Mucosa of rectum (tissue), 2 donors: ENCODE measurements around the gene IL12A.

Source experiments
- H3K27ac ChIP-seq, 2 donors: one replicate each; pipeline ENCODE4 v1.7.0; 2013; ENCODE audit warnings: inconsistent platforms in 2 of 2, low read depth in 2 of 2, low read length in 2 of 2
- H3K27me3 ChIP-seq, 2 donors: one replicate each; pipeline ENCODE4 v1.7.0; 2013; ENCODE audit warnings: low read length in 2 of 2; ENCODE audit not compliant: control insufficient read depth in 2 of 2, insufficient read depth in 2 of 2
- H3K36me3 ChIP-seq, 2 donors: one replicate each; pipeline ENCODE4 v1.7.0; 2013; ENCODE audit warnings: low read length in 2 of 2; ENCODE audit not compliant: control insufficient read depth in 2 of 2, insufficient read depth in 2 of 2
- H3K4me1 ChIP-seq, 2 donors: one replicate each; pipeline ENCODE4 v1.7.0; 2013; ENCODE audit warnings: low read length in 2 of 2, mild to moderate bottlenecking in 1 of 2; ENCODE audit not compliant: control insufficient read depth in 2 of 2, insufficient read depth in 2 of 2
- H3K4me3 ChIP-seq, 2 donors: one replicate each; pipeline ENCODE4 v1.7.0; 2013; ENCODE audit warnings: low read length in 2 of 2
- H3K9ac ChIP-seq, 2 donors: one replicate each; pipeline ENCODE4 v1.7.0; 2013; ENCODE audit warnings: low read length in 2 of 2, low read depth in 1 of 2, mild to moderate bottlenecking in 1 of 2
- H3K9me3 ChIP-seq, 2 donors: one replicate each; pipeline ENCODE4 v1.7.0; 2013; ENCODE audit warnings: low read length in 2 of 2; ENCODE audit not compliant: control insufficient read depth in 2 of 2
- donor health status: healthy.
- donor health status: Normal muscosa, but diverticular disease.

IL12A gene

DNA sequence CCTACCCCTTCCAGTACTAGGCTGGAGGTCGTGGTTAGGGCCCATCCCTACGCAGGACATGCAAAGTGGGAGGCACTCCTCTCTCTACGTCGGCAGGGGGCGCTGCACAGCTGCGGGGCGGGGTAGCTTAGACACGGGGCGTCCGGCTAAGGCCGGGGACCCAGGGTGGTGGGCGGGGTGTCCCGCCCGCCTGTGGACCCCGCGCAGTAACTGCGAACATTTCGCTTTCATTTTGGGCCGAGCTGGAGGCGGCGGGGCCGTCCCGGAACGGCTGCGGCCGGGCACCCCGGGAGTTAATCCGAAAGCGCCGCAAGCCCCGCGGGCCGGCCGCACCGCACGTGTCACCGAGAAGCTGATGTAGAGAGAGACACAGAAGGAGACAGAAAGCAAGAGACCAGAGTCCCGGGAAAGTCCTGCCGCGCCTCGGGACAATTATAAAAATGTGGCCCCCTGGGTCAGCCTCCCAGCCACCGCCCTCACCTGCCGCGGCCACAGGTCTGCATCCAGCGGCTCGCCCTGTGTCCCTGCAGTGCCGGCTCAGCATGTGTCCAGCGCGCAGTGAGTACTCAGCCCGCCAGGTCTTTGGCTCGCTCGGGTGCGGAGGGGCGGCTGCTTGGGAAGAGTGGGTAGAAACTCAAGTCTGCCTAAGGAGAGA lies at the start of gene IL12A:
Gene IL12A (plus strand): TSS at position 219 of the 655 bp plus-strand sequence.
- Histone ChIP-seq H3K36me3 (no peaks in the 10 kb centered on the region), H3K9me3 (no peaks in the 10 kb centered on the region), H3K4me1 (peaks cover 5 to 10% of the 10 kb centered on the region in 2 donors), H3K9ac (peak within 1 kb of the TSS; percentile 54 to 67), H3K27ac (peak within 1 kb of the TSS in 1 of 2 donors; percentile 16), H3K4me3 (peak within 1 kb of the TSS; percentile 70 to 78), H3K27me3 (no peaks in the 10 kb centered on the region)

DNA sequence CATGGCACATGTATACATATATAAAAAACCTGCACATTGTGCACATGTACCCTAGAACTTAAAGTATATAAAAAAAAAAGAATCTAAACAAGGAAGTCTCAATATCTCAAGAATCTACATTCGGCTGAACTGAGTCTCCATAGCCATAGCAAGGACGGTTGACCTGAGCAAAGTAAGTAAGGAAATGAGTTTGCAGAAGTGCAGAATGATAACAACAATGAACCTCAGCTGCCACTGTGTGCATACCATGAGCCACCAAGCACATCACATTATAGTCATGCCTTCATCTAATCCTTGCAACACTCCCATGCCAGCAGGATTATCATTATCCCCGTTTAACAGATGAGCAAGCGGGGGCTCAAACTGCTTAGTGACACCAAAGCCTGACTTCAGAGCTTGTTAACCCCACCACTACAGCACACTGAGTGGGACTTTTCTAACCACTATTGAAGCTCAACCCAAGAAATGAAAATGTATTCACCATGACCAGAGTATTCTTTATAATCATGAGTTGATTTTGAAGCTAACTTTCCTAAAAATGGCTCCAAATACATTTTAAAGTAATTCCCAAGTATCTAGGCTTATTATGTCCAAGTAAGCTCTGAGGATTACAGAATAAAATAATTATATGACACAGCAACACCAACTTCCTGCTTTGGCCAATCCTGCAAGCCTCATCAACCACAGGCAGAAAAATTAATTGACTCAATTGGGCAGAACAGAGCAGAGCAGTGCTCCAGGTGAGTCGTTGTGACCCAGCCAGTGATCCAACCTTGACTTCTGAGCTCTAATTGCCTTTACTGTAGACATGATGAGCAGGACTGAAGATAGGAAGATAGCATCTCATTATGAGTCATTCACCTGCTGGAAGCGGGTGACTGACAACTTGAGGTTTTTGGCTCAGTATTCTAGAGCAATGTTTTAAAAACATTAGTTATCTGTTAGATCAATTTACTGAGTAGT lies 47.3 kb upstream of the IL12A start:
- H3K4me1 ChIP-seq, result no peaks in the 10 kb centered on the region
- no peak overlapping the region for H3K4me3 ChIP-seq
- no peak overlapping the region for H3K27ac ChIP-seq
- no peaks in the 10 kb centered on the region for H3K27me3 ChIP-seq
- no peaks in the 10 kb centered on the region for H3K9me3 ChIP-seq
- H3K36me3 ChIP-seq, result no peaks in the 10 kb centered on the region
- no peak overlapping the region for H3K9ac ChIP-seq

DNA sequence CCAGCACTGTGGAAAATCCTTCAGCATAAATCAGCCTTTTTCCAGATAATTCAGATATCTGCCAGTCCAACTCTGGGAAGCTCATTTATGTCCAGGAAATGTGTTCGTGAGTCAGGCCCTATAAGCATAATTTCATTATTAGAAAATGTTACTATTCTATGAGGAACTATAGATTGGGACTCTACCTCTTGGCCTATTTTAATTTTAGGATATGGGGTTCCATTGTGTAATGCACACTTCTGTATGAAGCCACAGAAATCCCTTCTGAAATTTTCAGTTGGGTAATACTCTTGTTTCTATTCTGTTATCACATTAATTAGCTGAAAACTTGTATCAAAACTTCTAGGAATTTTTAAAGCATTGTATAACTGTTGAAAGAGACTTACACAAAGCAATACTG lies 43.9 kb upstream of the IL12A start:
- Histone ChIP-seq H3K4me1 (no peaks in the 10 kb centered on the region), H3K9me3 (no peaks in the 10 kb centered on the region), H3K27me3 (no peaks in the 10 kb centered on the region), H3K27ac (no peak overlapping the region), H3K9ac (no peak overlapping the region), H3K36me3 (no peaks in the 10 kb centered on the region), H3K4me3 (no peak overlapping the region)

DNA sequence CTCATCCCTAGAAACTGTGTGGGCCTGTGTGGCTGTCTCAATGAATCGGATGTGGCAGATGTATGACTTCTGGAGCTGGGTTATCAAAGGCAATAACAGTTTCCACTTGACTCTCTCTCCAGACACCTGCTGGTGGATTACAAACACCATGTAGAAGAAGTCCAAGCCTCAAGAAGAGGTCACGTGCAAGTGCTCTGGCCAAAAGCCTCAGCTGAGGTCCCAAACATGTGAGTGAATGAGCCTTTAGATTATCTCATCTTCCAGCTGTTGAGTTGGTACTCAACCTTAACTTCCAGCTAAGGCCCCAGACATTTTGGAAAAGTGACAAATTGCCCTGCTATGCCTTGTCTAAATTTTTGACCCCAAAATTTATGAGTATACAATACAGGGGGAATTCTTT lies 42.7 kb upstream of the IL12A start:
- no peak overlapping the region for H3K27ac ChIP-seq

DNA sequence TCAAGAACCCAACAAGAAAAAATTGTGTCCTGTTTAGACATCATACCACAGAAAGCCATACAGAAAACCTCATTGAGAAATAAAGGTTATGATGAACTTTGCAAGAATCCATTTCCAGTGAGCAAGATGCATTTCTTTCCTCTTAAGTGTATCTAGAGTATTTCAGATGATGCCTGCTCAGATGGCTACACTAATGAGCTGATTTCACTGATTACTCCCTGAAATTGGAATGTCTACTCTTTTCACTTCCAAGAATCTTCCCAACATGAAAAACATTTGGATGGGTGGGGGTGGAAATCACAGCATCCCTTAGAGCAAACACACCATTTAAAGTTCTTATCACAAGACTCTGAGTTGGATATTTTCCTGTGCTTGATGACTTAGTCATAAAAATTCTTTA lies 41.4 kb upstream of the IL12A start:
- Histone ChIP-seq H3K36me3 (no peaks in the 10 kb centered on the region), H3K9ac (no peak overlapping the region), H3K27me3 (no peaks in the 10 kb centered on the region), H3K27ac (no peak overlapping the region), H3K4me1 (no peaks in the 10 kb centered on the region), H3K4me3 (no peak overlapping the region), H3K9me3 (no peaks in the 10 kb centered on the region)

More for the DNA sequence above, 42.7 kb upstream of the IL12A start:
- Histone ChIP-seq H3K27me3 (no peaks in the 10 kb centered on the region), H3K9me3 (no peaks in the 10 kb centered on the region), H3K4me1 (no peaks in the 10 kb centered on the region), H3K9ac (no peak overlapping the region), H3K36me3 (no peaks in the 10 kb centered on the region), H3K4me3 (no peak overlapping the region)

DNA sequence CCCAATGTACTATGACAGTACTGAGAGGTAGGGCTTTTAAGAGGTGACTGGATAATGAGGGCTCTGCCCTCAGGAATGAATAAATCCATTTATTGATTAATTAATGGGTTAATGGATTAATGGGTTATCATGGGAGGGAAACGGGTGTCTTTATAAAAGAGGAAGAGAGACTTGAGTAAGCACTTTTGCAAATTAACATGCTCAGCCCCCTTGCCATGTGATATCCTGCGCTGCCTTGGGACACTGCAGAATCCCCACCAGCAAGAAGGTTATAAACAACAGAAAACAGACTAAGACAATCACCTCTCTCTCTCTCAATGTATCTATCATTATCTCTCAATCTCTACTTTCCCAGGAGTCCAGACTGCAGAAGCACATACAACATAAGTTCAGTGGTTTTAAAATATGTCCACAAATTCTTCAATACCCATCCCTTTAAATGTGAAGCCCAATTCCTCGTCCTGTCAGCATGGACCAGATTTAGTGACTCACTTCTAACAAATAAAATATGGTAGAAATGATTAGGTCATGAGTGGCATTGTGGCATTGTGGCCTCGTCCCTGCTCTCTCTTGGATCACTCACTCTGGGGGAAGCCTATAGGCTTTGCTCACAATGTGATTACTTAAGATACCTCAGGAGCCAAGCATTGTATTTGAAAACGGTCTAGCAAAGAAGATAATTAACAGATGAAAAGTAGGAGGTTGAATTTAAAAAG lies 40.0 kb upstream of the IL12A start:
- no peak overlapping the region for H3K4me3 ChIP-seq
- no peak overlapping the region for H3K27ac ChIP-seq
- no peaks in the 10 kb centered on the region for H3K4me1 ChIP-seq
- H3K27me3 ChIP-seq, result no peaks in the 10 kb centered on the region
- H3K9ac ChIP-seq, result no peak overlapping the region
- H3K9me3 ChIP-seq, result no peaks in the 10 kb centered on the region
- no peaks in the 10 kb centered on the region for H3K36me3 ChIP-seq

DNA sequence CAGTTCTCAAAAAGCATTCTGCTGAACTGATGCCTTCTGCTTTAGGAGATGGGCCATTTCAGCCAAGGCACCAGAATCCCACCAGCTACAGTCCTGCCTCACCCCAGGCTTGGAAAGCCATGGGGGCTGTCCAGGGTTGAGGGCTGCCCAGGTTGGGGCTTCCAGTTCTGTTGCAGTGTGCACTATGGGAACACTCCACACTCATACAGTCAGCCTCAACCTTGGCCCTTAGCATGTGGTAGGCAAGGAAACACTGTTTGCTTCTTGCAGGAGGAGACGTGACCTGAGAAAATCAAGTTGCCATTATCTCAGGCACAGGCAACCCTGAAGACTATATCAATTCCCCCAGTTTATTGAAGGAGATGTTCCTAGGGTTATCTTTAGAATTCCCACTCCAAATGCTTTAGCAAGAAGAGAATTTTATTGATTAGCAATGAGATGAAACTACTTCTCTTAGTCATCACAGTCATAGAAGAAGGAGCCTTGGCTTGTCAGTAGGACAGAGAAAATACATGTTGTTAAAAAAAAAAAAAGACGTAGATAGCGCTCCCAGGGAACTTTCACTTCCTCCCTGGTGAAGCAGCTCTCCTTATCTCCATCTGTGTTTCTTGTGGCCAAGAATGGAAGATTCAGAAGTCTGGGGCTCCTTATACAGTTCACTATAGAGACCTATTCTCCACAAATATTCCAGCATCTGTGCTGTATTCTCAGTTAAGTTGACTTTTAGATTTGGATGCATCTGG lies 38.3 kb upstream of the IL12A start:
- H3K9ac ChIP-seq, result no peak overlapping the region
- no peak overlapping the region for H3K4me3 ChIP-seq
- no peak overlapping the region for H3K27ac ChIP-seq

DNA sequence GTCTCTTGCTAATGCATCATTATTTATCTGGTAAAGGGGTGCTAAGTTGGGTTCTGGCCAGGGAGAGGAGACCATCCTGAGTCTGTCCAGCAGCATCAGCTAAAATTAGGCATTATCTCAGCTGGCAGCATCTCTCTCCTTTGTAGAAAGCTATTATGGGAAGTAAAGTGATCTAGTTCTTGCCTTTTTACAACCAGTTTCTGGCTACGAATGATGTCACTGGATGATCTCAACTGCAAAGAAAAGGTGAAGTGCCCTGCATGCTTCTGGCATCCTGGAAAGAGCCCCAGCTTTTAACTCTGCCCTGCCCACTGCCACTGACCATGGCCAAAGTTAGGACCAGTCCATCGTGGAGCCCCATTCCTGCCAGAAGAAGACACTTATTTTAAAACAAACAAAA lies 37.1 kb upstream of the IL12A start:
- no peak overlapping the region for H3K27ac ChIP-seq
- H3K9ac ChIP-seq, result no peak overlapping the region
- no peaks in the 10 kb centered on the region for H3K4me1 ChIP-seq
- H3K9me3 ChIP-seq, result no peaks in the 10 kb centered on the region
- H3K36me3 ChIP-seq, result no peaks in the 10 kb centered on the region
- H3K27me3 ChIP-seq, result no peaks in the 10 kb centered on the region
- H3K4me3 ChIP-seq, result no peak overlapping the region

More for the DNA sequence above, 38.3 kb upstream of the IL12A start:
- H3K36me3 ChIP-seq, result no peaks in the 10 kb centered on the region
- H3K9me3 ChIP-seq, result no peaks in the 10 kb centered on the region
- no peaks in the 10 kb centered on the region for H3K27me3 ChIP-seq
- no peaks in the 10 kb centered on the region for H3K4me1 ChIP-seq

DNA sequence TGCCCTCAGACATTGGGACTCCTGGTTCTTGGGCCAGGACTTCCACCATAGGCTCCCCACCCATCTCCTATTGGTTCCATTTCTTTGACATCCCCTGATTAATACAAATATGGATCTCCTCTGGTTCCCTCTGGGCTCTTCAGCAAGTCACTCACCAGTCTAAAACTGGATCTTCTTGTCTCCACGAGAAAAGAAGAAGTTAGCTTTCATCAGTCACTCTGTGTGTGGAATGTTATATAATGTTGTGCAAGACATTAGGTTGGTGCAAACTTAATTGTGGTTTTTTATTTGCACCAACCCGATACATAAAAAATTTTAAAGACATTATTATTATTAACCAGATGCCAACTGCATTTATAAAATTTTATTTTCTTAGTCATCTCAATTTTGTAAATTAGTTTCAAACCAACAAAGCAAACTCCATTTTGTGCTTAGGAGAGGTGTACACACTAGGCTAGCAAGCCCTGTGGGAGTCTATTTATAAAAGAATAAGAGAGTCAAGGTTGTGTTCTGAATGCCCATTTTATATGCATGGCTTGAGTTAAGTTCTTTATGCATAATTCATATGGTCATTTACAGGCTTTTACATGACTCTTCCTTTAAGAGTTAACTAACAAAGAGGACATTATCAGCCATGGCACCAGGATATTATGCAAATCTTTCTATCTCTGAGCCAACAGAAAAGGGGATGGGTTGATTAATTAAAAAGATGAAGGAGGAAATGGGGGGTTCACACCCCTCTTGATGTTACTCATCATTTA lies 35.1 kb upstream of the IL12A start:
- no peaks in the 10 kb centered on the region for H3K27me3 ChIP-seq
- H3K4me3 ChIP-seq, result no peak overlapping the region
- H3K36me3 ChIP-seq, result no peaks in the 10 kb centered on the region
- H3K9ac ChIP-seq, result no peak overlapping the region
- no peaks in the 10 kb centered on the region for H3K4me1 ChIP-seq
- H3K27ac ChIP-seq, result no peak overlapping the region
- no peaks in the 10 kb centered on the region for H3K9me3 ChIP-seq
